ENCODE measurements around the gene INVS. TPM values are rescaled to one million over a fixed set of nuclear protein-coding genes. Genes with fewer than 3 reads are reported as not detected.
"Not testable (repeated sequence)": the region's sequence is repeated elsewhere in the genome, so short reads cannot be mapped to it uniquely, and the experiment has no call there.

The INVS gene
- total and polyA plus RNA-seq, 2 experiments from 2014 or later: 8.5 to 17.0 TPM

DNA sequence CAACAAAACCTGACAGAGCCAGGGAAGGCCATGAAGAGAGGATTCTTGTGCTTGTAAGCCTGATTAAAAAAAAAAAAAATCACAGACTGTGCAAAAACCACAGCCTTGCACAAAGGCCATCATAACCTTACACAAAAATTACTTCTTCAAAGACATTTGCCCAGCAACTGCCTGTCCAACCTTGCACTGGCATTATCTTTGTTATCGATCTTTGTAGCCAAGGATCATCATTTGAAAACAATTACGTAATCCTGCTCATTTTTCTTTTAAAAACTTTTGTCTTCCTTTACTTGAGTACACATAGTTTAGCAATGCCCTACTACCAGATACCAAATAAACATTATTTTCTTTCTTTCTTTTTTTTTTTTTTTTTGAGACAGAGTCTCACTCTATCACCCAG, 128.6 kb downstream of the INVS start:
- Histone ChIP-seq H3K27me3 (replicated peaks; ENCODE audit: insufficient read depth) (no peaks in the 10 kb centered on the region), H3F3A (ENCODE audit: insufficient read depth) (no peaks in the 10 kb centered on the region), H3K9me2 (ENCODE audit: insufficient read depth) (no peaks in the 10 kb centered on the region), H2AFZ (no peak overlapping the region), H3K9me3 (ENCODE audit: low read depth) (no peaks in the 10 kb centered on the region), H3K4me1 (ENCODE audit: insufficient read depth) (no peaks in the 10 kb centered on the region), H3K36me3 (ENCODE audit: low read depth) (peaks cover 11% of the 10 kb centered on the region; the same call in 1 of the 2 replicates), H4K20me1 (ENCODE audit: insufficient read depth) (no peaks in the 10 kb centered on the region), H3K9ac (no peak overlapping the region), H3K4me3 (no peak overlapping the region), H3K79me2 (ENCODE audit: insufficient read depth) (no peaks in the 10 kb centered on the region), H3K4me2 (ENCODE audit: unreplicated experiment) (no peak overlapping the region), H3K27ac (no peak overlapping the region)
- TF ChIP-seq EZH2 (IDR thresholded peaks at IDR 0.05; ENCODE audit: insufficient read depth, poor library complexity, severe bottlenecking) (no peak), EZH2phosphoT487 (IDR thresholded peaks at IDR 0.05; ENCODE audit: insufficient read depth, low read depth) (no peak)
- 85 to 97% methylated on average over 2 of the region's 2 CpGs for WGBS, 2 experiments (ENCODE audit: low coverage in 1 of 2, low lambda C conversion rate in 2 of 2, missing lambda C conversion rate in 2 of 2)
- in situ Hi-C loops (cut with MboI): no loop called here
- DNase-seq: no peak

DNA sequence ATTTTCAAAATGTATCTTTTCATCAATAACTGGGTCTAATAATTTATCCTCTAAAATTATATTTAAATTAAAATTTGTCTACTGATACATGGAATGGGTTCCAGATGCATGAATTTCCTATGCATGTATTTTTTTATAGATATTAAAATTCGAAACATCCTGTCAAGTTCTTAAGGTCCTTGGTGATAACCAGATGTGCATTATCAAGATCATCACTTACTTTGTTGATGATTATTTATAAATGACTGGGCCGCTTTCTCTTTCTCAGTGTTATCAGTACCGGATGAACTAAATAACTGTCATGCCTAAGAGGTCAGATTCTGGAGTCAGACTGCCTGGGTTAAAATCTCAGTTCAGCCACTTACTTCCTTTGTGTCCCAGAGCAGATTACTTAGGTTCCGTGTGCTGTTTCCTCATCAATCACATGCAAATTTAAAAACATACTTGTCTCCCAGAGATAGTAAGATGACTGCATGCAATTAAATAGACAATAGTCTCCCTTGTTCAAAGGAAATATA, 129.4 kb downstream of the INVS start:
- H3K4me2 ChIP-seq (ENCODE audit: unreplicated experiment): no peak overlapping the region
- H3K9me2 ChIP-seq (ENCODE audit: insufficient read depth): no peaks in the 10 kb centered on the region
- no peaks in the 10 kb centered on the region for H3K27me3 ChIP-seq (replicated peaks; ENCODE audit: insufficient read depth)
- WGBS, 2 experiments (ENCODE audit: low coverage in 1 of 2, low lambda C conversion rate in 2 of 2, missing lambda C conversion rate in 2 of 2): 86 to 88% methylated on average over 4 of the region's 4 CpGs
- no peaks in the 10 kb centered on the region for H3K4me1 ChIP-seq (ENCODE audit: insufficient read depth)
- no peak overlapping the region for H3K9ac ChIP-seq
- H2AFZ ChIP-seq: no peak overlapping the region
- no peaks in the 10 kb centered on the region for H3K79me2 ChIP-seq (ENCODE audit: insufficient read depth)
- H3F3A ChIP-seq (ENCODE audit: insufficient read depth): no peaks in the 10 kb centered on the region
- H3K36me3 ChIP-seq (ENCODE audit: low read depth): peaks cover 11% of the 10 kb centered on the region; the same call in 1 of the 2 replicates
- no peaks in the 10 kb centered on the region for H4K20me1 ChIP-seq (ENCODE audit: insufficient read depth)
- in situ Hi-C loops (cut with MboI): no loop called here
- TF ChIP-seq EZH2phosphoT487 (IDR thresholded peaks at IDR 0.05; ENCODE audit: insufficient read depth, low read depth) (no peak), EZH2 (IDR thresholded peaks at IDR 0.05; ENCODE audit: insufficient read depth, poor library complexity, severe bottlenecking) (no peak)
- no peaks in the 10 kb centered on the region for H3K9me3 ChIP-seq (ENCODE audit: low read depth)
- H3K4me3 ChIP-seq: no peak overlapping the region
- no peak for DNase-seq
- no peak overlapping the region for H3K27ac ChIP-seq

DNA sequence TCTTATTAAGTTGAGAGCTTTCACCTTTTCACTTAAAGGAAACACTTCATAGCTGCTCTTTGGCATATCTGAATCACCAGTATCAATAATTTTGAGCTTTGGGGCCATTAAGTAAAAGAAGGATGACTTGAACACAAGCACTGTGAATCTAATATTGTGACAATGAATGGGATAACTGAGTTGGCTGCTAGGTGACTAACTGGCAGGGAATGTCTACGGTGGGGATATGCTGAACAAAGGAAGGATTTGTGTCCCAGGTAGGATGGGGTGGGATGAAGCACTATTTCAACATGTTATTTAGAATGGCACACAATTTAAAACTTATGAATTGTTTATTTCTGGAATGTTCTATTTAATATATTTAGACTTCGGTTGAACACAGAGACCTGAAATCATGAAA, 130.1 kb downstream of the INVS start:
- no peak overlapping the region for H3K27ac ChIP-seq
- H3K36me3 ChIP-seq (ENCODE audit: low read depth): peaks cover 11% of the 10 kb centered on the region; the same call in 1 of the 2 replicates
- H3K9me2 ChIP-seq (ENCODE audit: insufficient read depth): no peaks in the 10 kb centered on the region
- H3K79me2 ChIP-seq (ENCODE audit: insufficient read depth): no peaks in the 10 kb centered on the region
- no peak overlapping the region for H3K4me2 ChIP-seq (ENCODE audit: unreplicated experiment)
- no peaks in the 10 kb centered on the region for H3K4me1 ChIP-seq (ENCODE audit: insufficient read depth)
- no peak for DNase-seq
- no peak overlapping the region for H2AFZ ChIP-seq
- TF ChIP-seq EZH2 (IDR thresholded peaks at IDR 0.05; ENCODE audit: insufficient read depth, poor library complexity, severe bottlenecking) (no peak), EZH2phosphoT487 (IDR thresholded peaks at IDR 0.05; ENCODE audit: insufficient read depth, low read depth) (no peak)
- in situ Hi-C loops (cut with MboI): no loop called here
- 97 to 98% methylated on average over 2 of the region's 2 CpGs for WGBS, 2 experiments (ENCODE audit: low coverage in 1 of 2, low lambda C conversion rate in 2 of 2, missing lambda C conversion rate in 2 of 2)
- no peaks in the 10 kb centered on the region for H4K20me1 ChIP-seq (ENCODE audit: insufficient read depth)
- no peak overlapping the region for H3K9ac ChIP-seq
- H3F3A ChIP-seq (ENCODE audit: insufficient read depth): no peaks in the 10 kb centered on the region
- H3K9me3 ChIP-seq (ENCODE audit: low read depth): no peaks in the 10 kb centered on the region
- no peak overlapping the region for H3K4me3 ChIP-seq
- no peaks in the 10 kb centered on the region for H3K27me3 ChIP-seq (replicated peaks; ENCODE audit: insufficient read depth)

DNA sequence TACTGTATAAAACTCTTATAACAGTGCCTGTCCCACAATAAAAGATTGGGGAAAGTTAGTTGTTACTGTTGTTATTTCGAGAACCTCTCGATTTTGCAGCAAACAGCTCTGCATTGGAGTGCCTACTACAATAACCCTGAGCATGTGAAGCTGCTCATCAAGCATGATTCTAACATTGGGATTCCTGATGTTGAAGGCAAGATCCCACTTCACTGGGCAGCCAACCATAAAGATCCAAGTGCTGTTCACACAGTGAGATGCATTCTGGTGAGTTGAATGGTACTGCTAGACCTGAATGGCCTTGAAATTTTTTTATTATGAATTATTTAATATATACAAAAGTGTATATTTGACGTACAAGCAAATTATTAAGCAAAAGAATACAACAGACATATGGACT, 130.5 kb downstream of the INVS start:
- in situ Hi-C loops (cut with MboI): no loop called here

DNA sequence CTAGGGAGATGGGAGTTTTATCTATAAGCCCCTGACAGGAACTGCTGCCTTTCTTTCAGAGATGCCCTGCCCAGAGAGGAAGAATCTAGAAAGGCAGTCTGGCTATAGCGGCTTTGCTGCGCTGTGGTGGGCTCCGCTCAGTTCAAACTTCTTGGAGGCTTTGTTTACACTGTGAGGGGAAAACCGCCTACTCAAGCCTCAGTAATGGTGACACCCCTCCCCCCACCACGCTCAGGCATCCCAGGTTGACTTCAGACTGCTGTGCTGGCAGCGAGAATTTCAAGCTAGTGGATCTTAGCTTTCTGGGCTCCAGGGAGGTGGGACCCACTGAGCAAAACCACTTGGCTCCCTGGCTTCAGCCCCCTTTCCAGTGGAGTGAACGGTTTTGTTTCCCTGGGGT, 137.9 kb downstream of the INVS start:
- H3K27me3 ChIP-seq (replicated peaks; ENCODE audit: insufficient read depth); H3K9me3 ChIP-seq (ENCODE audit: low read depth); H2AFZ ChIP-seq; H3K27ac ChIP-seq; H3K79me2 ChIP-seq (ENCODE audit: insufficient read depth); H3K4me1 ChIP-seq (ENCODE audit: insufficient read depth); H3K4me3 ChIP-seq; H3K9me2 ChIP-seq (ENCODE audit: insufficient read depth); DNase-seq; in situ Hi-C loops (cut with MboI); H4K20me1 ChIP-seq (ENCODE audit: insufficient read depth); H3K4me2 ChIP-seq (ENCODE audit: unreplicated experiment); H3F3A ChIP-seq (ENCODE audit: insufficient read depth); H3K36me3 ChIP-seq (ENCODE audit: low read depth); H3K9ac ChIP-seq: not testable (repeated sequence)
- WGBS, 2 experiments (ENCODE audit: low coverage in 1 of 2, low lambda C conversion rate in 2 of 2, missing lambda C conversion rate in 2 of 2): 95 to 100% methylated on average over 7 of the region's 7 CpGs

More for the DNA sequence above, 130.5 kb downstream of the INVS start:
- Histone ChIP-seq H4K20me1 (ENCODE audit: insufficient read depth) (no peaks in the 10 kb centered on the region), H3K27ac (no peak overlapping the region), H2AFZ (no peak overlapping the region), H3K36me3 (ENCODE audit: low read depth) (peaks cover 11% of the 10 kb centered on the region; the same call in 1 of the 2 replicates), H3K9ac (no peak overlapping the region), H3F3A (ENCODE audit: insufficient read depth) (no peaks in the 10 kb centered on the region), H3K9me2 (ENCODE audit: insufficient read depth) (no peaks in the 10 kb centered on the region), H3K9me3 (ENCODE audit: low read depth) (no peaks in the 10 kb centered on the region), H3K4me2 (ENCODE audit: unreplicated experiment) (no peak overlapping the region), H3K27me3 (replicated peaks; ENCODE audit: insufficient read depth) (no peaks in the 10 kb centered on the region), H3K4me1 (ENCODE audit: insufficient read depth) (no peaks in the 10 kb centered on the region), H3K4me3 (no peak overlapping the region), H3K79me2 (ENCODE audit: insufficient read depth) (no peaks in the 10 kb centered on the region)
- 97 to 98% methylated on average over 3 of the region's 3 CpGs for WGBS, 2 experiments (ENCODE audit: low coverage in 1 of 2, low lambda C conversion rate in 2 of 2, missing lambda C conversion rate in 2 of 2)
- TF ChIP-seq EZH2 (IDR thresholded peaks at IDR 0.05; ENCODE audit: insufficient read depth, poor library complexity, severe bottlenecking) (no peak), EZH2phosphoT487 (IDR thresholded peaks at IDR 0.05; ENCODE audit: insufficient read depth, low read depth) (no peak)
- DNase-seq: no peak

Data from GM23248 (cell line).